NCI-H2171 (cell line): ENCODE measurements around the gene PFKFB2.

Experiments used
- DNase-seq: peaks from one replicate; lab custom pipeline; 2025; lab: John Stamatoyannopoulos, UW

PFKFB2 gene

DNA sequence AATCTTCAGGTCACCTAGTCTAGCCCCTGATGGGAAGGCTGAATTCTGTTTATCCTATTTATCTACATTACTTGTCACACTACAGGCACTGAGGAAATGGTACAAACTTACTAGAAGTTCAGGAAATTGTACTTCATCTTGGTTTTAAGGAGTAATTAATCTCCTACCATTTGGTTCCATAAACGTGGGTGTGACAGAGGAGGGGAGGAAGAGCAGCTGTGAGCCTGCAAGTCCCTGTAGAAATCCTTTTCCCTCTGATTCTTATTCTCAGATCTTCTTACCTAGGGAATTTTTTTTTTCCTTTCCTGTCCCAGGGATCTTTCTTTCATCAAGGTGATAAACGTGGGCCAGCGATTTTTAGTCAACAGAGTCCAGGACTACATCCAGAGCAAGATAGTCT, 14.1 kb downstream of the PFKFB2 start:
- no peak for DNase-seq

DNA sequence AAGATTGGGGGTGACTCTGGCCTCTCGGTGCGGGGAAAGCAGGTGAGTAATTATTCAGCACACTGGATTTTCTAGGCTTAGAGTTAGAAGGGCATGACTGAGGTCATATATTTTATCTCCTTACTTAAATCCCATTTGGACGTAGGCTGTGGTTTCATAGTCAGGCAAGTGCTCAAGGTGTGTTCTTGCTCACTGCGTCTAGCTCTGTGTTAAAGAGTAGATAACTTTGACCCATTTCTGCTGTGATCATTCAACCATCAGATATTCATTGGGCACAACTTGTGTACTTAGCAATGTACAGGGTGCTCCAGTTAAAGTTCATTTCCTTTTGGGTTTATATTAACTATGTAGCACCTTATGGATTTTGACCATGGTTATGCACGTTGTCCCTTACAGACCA, 14.6 kb downstream of the PFKFB2 start:
- no peak for DNase-seq

DNA sequence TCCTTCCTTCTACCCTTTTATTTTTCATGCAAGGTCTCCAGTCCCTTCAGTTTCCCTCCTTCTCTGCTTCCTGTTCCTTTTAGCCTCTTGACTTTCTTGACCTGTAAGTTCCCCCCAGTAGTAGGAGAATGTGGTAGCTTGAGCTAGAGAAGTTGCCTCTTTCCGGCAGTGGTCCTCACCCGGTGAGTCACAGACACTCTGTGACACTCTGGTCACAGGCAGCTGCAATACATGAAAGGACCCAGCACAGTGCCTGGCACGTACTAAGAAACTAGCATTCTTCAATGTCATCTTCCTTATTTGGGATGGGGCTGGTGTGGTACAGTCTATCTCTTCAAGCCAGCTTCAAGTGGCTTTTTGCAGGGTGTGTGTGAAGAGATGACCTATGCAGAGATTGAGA, 16.0 kb downstream of the PFKFB2 start:
- DNase-seq: no peak

DNA sequence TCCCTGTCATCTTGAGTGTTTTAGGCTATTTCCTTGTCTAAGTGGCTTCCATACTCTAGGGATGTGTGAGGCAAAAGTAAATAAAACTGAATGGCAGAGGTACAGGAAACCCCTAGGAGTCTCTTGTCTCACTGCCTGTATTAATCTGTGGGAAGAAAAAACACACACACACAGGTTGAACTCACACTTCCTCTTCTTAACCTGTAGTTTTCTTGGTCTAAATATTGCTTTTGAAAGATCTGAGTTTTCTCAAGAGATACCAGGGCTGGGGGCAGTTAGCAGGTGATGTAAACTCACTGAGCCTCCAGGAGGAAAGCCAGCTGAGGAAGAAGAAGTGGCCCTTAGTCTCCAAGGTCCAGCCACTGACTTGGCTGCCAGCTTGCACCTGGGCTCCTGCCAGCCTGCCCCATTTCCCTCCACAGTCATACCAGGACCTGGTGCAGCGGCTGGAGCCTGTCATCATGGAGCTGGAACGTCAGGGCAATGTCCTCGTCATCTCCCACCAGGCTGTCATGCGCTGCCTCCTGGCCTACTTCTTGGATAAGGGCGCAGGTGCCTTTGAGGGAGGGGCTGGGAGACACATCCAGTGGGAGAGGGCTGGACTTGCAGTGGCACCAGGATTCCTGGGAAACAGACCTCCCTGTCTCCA, 16.9 kb downstream of the PFKFB2 start:
- no peak for DNase-seq

DNA sequence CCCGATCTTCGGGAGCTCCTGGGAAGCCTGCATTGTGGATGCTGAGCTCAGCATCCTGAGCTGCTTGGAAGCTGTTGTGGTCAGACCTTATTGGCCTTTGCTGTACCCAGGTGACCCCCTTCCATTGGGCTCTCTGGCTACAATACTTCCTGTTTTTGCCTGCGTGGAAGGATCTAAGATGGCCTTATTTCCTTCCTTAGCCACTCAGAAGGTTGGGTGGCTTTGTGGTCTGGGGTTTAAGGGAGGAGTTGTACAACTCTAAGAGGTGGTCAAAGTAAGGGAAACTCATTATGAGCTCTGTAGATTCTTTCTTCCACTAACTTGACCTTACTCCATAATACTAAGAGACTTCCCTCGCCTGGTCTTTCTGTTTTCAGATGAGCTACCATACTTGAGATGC, 17.7 kb downstream of the PFKFB2 start:
- DNase-seq: no peak

DNA sequence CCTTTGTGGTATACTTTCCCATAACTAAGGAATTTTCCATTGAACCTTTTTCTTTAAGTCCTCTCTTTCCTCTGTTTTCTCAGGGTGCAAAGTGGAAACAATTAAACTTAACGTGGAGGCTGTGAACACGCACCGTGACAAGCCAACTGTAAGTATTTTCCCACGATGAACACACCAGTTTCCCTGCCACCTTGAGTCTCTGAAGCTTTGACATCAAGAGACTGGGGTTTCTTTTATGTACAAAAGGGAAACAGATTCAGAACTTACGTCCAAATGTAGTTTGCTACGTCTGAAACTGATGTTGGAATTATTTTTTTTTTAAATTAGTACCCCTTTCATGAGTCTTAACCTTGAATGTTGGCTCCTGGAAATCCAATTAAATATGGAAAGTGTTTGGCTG, 18.4 kb downstream of the PFKFB2 start:
- no peak for DNase-seq

DNA sequence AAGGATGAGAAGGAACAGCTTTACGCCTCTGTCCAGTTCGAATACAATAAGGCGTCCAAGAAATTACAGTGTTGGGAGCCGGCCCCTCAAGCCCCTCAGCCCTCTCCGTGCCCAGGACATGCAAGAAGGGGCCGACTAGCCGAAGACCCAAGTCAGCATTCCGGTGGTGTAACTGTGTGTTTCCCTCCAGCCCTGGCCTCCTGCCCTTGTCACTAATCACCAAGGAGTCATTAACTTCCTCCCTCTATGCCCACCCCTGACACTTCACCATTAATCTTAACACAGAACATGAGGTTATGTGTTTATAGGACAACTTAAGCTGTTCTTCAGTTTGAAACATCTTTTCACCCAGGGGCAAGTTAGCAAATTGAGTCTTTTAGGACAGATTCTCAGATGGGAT, 19.2 kb downstream of the PFKFB2 start:
- no peak for DNase-seq

DNA sequence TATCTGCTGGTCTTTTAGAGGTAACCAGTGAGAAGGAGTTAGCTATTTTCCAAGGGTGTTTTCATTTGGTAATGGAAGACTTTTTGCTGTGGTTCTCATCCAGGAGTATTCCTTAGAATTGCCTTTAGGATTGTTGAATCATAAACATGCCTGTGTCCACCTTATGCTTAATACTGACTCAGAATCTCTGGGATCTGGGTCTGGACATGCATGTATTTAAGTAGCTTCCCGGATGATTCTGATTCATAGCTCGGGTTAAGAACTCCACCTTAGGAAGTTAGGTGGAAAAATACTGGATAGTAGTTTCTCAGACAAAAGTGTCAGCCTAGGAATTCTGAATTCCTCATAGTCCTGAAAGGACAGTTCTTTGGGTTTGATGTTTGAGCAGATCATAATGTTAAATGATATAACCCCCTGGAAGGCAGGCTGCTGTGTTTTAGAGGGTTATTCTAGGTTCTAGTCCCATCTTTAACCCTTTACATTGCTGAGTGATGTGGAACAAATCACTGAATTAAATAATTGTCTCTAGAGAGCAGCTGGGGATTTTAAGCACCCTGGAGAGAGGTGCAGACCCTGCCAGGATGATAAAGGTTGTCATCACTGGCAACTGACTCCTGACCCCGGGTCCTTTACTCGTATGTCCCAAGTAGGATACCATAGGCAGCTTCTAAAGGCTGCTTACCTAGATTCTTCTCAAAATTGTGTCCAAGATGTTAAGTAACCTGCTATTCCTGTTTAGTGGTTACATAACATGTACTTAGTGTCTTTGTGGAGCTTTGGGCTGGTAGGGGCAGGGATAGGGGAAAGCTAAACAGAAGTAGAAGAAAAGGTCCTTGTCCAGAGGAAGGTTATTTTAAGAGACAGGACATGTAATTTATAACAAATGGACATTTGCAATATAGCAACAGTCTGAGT, 21.1 kb downstream of the PFKFB2 start:
- no peak for DNase-seq

DNA sequence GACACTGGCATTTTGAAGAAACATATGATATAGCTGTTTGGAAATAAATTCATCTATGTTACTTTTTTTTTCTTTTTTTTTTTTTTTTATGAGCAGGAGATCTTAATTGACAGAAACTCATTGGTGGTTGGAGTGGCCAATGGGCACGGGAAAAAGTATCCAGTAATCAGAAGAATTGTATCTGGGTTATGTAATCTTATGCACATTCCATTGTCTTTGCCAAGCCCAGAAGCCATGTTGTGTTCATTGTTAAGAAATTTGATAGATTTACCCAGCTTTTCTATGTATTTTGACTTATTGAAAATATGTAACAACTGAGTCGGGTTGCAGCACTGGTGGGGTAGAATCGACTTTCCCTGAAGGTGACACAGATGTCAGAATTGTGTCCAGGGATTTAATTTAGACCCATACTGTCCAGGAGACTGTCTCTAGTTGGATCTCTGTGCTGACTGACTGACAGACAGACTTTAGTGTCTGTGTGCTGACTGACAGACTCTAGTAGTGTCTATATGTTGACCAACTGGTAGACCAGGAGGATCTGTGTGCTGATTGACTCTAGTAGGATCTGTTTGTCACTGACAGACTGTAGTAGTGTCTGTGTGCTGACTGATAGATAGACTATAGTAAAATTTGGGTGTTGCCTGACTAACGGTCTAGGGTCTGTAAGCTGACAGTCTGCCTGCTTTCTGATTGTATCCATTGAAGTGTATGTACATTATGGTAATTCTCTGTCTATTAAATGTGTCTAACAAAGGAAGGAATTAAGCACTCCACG, 23.3 kb downstream of the PFKFB2 start:
- no peak for DNase-seq

DNA sequence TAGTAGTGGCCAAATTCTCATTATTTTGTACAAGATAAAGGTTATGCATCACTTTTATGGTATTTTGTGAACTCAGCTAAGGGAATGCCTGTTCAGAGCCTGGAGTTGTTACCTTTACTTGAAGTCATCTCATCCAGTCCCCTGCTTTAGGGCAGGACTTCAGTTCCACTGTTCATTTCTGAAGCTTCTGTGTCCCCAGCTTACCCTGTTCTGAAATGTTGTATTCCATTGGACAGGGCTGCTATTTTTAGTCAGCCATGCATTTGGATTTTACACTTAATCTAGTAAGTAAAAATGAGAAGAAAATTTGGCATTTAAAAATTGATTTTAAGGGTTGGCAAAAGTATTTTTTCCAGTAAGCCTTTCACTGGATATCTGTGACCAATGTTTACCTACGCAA, 23.9 kb downstream of the PFKFB2 start:
- DNase-seq: no peak

DNA sequence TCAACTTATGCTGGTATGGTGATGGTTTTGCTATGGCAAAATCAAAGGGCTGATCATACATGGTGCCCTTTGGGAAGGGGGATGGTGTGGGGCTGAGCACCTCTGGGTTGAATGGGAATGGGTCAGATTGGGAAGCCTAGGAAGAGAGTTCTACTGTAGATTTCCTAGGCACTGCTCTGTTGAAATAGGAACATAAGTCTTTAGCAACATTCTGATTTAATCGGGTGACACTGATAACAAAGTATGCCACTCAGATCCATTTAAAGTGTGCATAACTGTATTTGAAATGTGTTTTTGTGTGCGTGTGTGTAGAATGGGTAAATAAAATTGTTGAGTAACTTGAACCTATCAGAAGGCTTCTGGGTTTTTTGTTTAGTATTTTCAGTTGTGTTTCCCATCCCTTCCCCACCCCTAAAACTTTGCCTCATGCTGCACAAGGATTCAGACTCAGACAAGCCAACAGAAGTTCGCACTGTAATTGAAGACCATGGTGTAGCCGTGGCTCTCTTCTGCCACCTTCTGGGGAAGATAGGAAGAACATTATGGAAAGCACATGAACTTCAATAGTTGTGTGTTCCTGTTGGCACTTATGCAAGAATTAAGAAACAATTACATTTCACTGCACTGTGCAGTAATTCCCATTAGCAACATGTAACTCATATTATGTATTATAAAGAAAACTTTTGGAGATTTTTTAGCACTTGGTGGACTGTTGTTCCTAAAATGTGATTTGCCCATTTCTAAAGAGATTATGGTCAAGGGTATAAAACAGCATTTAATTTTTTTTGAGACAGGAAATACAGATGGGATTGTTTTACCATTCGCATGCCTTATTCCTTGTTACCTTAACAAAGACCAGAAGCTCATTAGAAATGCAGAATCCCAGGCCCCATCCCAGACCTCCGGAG, 24.6 kb downstream of the PFKFB2 start:
- peak; percentile 4 for DNase-seq

DNA sequence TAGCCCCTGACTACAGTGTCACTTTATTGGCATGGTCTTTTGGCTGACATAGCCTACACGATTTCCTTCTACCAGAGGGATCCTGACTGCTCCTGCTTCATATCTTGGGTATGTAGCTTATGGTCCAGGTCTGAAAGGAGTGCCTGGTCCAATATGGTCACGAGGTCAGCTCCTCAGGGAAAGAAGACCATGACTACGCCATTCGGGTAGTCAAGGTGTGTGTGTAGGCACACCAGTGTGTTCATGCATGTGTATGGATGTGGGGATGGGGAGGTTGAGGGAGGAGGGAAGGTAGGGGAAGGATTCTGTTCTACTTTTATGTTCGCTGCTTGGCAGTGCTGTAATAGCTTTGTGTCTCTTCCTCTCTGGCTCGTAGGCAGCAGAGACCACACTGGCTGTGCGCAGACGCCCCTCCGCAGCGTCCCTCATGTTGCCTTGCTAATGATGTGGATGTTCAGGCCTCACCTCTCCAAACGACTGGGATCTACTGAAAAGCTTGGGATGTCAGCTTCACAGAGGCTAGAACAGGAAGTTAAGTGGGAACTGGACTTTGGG, 25.6 kb downstream of the PFKFB2 start:
- DNase-seq: no peak

DNA sequence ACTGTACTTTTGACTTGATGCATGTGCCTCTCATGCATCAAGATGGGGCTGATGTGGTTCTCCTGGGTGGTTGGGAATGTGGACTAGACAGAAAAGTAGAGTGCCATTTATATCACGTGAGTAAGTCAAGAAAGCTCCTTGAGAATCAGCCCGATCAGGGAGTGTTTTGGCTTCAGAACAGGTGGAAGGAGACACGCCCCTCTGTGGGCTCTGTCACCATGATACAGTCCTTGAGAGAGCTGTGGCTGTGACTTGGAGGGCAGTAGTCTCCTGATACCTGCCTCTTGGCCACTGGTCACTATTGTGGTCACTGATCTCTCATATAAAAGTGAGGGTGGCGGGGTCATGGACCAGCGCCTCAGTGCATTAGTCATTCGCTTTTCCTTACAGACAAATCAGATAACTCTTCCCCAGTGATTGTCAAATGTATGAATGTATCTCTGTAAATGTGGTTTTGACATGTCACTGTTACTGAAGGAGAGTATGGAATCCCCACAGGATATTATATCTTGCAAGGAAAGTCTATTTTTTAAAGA, 26.7 kb downstream of the PFKFB2 start:
- DNase-seq: no peak

DNA sequence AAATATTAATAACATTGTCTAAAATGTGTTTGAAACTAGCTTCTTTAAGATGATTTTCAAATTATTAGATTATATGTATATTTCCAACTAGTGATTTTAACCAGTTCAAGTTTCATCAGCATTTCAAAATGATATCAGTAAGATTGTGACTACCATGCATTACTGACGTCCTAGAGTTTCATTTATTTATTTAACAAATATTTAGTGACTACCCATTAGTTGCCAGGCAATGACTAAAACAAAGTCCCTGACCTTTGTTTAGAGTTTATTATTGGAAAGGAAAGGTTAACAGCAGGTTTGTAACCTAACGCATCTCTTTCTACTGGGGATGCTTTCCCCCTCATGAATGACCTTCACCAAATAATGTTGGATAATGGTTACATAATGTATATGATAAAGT, 28.0 kb downstream of the PFKFB2 start:
- DNase-seq: no peak

DNA sequence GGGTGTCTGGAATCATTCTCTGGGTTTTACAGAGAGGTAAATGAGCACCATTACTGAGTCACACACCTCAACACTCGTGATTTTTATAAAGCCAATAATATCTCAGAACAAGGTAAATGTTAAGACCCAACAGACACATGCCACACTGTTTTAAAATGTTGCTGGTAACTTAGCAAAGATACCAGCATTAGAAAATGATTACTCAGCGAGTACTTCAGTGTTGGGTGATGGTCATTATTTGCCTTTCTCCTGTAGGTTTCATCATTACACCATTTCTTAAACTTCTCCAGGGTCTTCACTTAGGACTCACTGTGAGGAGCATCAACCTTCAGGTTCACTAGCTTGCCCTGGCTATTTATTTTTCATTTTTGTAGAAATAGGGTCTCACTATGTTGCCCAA, 28.7 kb downstream of the PFKFB2 start:
- DNase-seq: no peak

DNA sequence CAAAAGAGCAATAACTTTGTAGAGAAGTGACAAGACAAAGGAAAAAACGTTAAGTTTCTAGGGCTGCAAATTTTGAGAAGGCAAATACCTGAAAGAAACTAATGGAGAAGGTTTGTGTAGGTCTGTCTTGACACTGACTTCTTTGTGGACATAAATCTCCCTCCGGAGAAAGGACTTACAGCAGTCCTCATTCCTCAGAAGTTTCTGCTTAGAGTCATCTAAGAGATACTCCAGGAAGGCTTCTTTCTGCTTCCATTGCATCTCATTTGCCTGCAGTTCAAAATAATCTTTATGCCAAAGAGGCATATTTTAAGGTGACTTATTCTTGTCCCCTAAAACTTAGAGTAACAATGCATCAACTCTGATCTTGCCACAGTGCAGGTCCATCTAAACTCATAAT, 31.2 kb downstream of the PFKFB2 start:
- DNase-seq: no peak

DNA sequence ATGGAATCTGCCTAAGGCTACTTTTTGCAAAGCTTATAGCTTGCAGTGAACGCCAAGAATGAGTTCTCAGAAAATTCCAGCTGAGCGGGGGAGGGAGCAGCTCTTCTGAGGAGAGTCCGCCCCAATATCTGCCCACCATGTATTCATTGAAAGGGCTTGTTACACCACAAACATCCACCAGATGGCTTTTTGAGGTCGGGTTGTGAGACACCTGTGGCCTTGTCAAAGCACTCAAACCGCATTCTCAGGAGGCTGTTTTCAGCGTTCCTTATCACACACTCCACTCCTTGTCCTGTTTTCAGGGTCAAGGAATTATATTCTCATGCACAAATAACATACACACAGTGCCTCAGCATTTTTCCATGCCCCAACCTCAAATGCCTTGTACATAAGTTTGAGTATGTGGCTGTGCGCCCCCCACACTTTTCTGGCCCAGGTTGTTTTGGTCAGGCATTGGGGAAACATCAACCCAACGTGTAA, 31.7 kb downstream of the PFKFB2 start:
- DNase-seq: peak; percentile 24

DNA sequence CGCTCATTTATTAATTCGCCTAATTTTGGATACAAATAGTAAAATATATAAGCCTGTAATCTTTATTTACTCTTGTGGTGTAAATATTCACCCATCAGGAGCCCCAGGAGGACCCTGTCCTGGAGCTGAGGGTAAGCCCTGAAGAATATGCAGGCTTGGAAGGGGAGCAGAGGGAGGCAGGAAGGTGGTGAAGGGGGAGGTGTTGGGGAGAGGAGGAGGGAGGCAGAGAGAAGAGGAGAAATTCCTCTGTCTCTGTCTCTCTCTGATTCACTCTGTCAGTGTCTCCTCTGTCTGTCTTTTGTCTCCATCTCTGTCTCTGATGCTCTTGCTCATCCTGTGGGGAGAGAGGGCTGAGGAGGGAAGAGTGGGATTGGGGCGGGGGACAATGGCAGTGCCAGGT, 32.8 kb downstream of the PFKFB2 start:
- DNase-seq: no peak

DNA sequence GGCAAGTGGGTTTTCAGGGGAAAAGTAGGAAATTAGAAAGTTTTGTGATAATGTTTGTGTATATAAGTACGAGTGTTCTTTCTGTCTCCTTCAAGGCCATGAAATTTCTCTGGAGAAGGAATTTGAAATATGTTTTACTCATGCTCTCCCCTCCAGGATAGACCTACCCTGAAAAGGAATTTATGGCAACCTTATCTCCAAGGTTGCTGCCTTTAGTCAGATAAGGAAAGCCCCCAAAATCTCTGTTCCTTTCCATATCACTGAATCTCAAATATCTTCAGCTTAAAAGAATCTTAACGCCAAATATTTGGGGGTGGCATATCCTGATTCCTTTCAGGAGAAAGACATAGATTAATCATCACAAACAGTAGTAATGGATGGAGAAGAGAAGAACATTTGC, 35.1 kb downstream of the PFKFB2 start:
- no peak for DNase-seq

DNA sequence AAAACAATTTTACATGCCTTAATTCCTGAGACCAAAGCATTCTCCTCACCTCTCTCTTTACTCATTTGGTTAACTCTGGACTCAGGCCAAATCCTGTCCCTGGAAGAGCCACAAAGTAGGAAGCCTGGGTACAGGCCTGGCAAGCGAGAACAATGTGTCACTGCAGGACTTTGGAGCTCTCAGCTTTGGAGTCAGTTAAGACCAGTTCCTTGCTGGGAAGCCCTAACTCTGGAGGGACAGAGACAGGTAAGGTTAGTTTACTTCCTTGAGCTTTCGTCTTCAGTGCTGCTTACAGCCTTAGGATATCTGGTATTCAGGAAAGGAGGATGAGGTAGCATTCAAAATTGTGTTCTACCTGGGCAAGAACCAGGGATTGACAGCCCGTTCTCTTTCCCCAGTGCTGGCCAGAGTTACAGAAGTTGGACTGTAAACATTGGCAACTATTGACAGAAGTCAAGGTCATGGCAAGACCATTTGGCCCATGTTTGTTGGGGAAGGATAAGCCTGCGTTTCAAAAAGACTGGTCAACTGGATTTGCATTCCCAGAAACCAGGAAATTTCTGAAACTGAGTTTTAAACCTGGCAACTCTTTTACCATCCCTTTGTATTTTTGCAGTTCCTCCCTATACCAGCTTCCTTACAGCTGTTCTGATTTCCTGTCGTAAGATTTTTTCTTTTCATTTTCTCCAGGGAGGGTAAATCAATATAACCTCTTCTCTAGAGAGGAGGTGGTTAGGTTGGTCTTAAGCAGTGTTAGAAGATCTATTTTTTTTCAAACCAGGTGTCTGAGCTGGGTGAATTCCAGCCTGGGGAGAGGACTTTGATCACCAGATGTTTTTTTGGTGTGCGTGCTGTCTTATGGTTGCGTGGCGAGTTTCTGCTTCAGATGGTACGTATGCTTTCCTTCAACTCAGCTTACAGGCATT, 35.9 kb downstream of the PFKFB2 start, which contains the start of gene C4BPB:
Gene C4BPB (plus strand): TSS at position 160 of the 926 bp plus-strand sequence. CDS start 672 bp downstream, at position 832.
- no peak for DNase-seq
